Astrocyte (in vitro differentiated cells and primary cell): ENCODE results near the gene SHISA7. TPM values are rescaled to one million over a fixed set of nuclear protein-coding genes. Genes with fewer than 3 reads are reported as not detected.

Source experiments
- DNase-seq: peaks from one replicate; pipeline ENCODE4 v3.0.0-alpha.2; 2010; ENCODE audit warnings: low read depth
- FAIRE-seq: peaks from 2 replicates; lab custom pipeline; 2011; peaks lifted over from hg19 to GRCh38; lab: Jason Lieb, UNC
- H2AFZ ChIP-seq: 2 replicates; pipeline ENCODE4 v1.6.0; 2012; ENCODE audit warnings: low read depth, low read length, inconsistent platforms
- H3K27ac ChIP-seq: 2 replicates; pipeline ENCODE4 v1.5.1; 2011; ENCODE audit warnings: low read depth, low read length, inconsistent platforms
- H3K27me3 ChIP-seq: 2 replicates; pipeline ENCODE4 v1.6.0; 2011; ENCODE audit warnings: low read length, inconsistent platforms; ENCODE audit not compliant: insufficient read depth
- H3K36me3 ChIP-seq: 2 replicates; pipeline ENCODE4 v1.5.1; 2011; ENCODE audit warnings: low read length, inconsistent platforms; ENCODE audit not compliant: insufficient read depth
- H3K4me1 ChIP-seq: 2 replicates; pipeline ENCODE4 v1.5.1; 2011; ENCODE audit warnings: low read length, inconsistent platforms; ENCODE audit not compliant: insufficient read depth
- H3K4me2 ChIP-seq: 2 replicates; pipeline ENCODE4 v1.6.0; 2012; ENCODE audit warnings: low read length, inconsistent platforms
- H3K4me3 ChIP-seq: 2 replicates; pipeline ENCODE4 v1.5.1; 2011; ENCODE audit warnings: low read depth, mild to moderate bottlenecking, low read length, inconsistent platforms; ENCODE audit not compliant: insufficient read depth
- H3K79me2 ChIP-seq: 2 replicates; pipeline ENCODE4 v1.6.0; 2012; ENCODE audit warnings: mild to moderate bottlenecking, low read length, inconsistent platforms; ENCODE audit not compliant: insufficient read depth
- H3K9ac ChIP-seq: 2 replicates; pipeline ENCODE4 v1.6.0; 2012; ENCODE audit warnings: mild to moderate bottlenecking, low read length, inconsistent platforms
- H3K9me3 ChIP-seq: 2 replicates; pipeline ENCODE4 v1.5.1; 2012; ENCODE audit warnings: low read depth, mild to moderate bottlenecking, low read length, inconsistent platforms; ENCODE audit not compliant: insufficient read depth
- H4K20me1 ChIP-seq: 2 replicates; pipeline ENCODE4 v1.6.0; 2012; ENCODE audit warnings: low read length, inconsistent platforms; ENCODE audit not compliant: insufficient read depth
- H3K27ac Mint-ChIP-seq: one replicate; pipeline ENCODE4 v1.8.0; 2021; ENCODE audit warnings: mild to moderate bottlenecking, mixed read lengths; ENCODE audit not compliant: unreplicated experiment
- H3K27me3 Mint-ChIP-seq: one replicate; pipeline ENCODE4 v1.8.0; 2021; ENCODE audit warnings: low read depth, mixed read lengths; ENCODE audit not compliant: unreplicated experiment
- H3K36me3 Mint-ChIP-seq: one replicate; pipeline ENCODE4 v1.8.0; 2021; ENCODE audit warnings: low read depth, mixed read lengths; ENCODE audit not compliant: unreplicated experiment
- H3K4me1 Mint-ChIP-seq: one replicate; pipeline ENCODE4 v1.8.0; 2021; ENCODE audit warnings: low read depth, mixed read lengths; ENCODE audit not compliant: unreplicated experiment
- H3K4me3 Mint-ChIP-seq: one replicate; pipeline ENCODE4 v1.8.0; 2021; ENCODE audit warnings: mild to moderate bottlenecking, moderate library complexity, mixed read lengths; ENCODE audit not compliant: unreplicated experiment
- H3K9me3 Mint-ChIP-seq: one replicate; pipeline ENCODE4 v1.8.0; 2021; ENCODE audit warnings: mild to moderate bottlenecking, mixed read lengths; ENCODE audit not compliant: unreplicated experiment
- EZH2 ChIP-seq: IDR thresholded peaks from 2 replicates; pipeline ENCODE4 v1.6.1; 2012; ENCODE audit warnings: mild to moderate bottlenecking, low read length, inconsistent platforms; ENCODE audit not compliant: insufficient read depth
- total RNA-seq: library from RNA; stranded (reverse); gene quantifications from 2 replicates; pipeline ENCODE4 v1.2.1, GENCODE V29; 2021
- TF ChIP-seq, protein P1 (sequence below): IDR thresholded peaks from 2 replicates; pipeline ENCODE4 v1.5.1; 2011; ENCODE audit warnings: low read depth, mild to moderate bottlenecking, inconsistent platforms, low read length, moderate library complexity; ENCODE audit not compliant: insufficient read depth

The SHISA7 gene
- total RNA-seq, 1 donor from 2014 or later = 0.09 TPM

DNA sequence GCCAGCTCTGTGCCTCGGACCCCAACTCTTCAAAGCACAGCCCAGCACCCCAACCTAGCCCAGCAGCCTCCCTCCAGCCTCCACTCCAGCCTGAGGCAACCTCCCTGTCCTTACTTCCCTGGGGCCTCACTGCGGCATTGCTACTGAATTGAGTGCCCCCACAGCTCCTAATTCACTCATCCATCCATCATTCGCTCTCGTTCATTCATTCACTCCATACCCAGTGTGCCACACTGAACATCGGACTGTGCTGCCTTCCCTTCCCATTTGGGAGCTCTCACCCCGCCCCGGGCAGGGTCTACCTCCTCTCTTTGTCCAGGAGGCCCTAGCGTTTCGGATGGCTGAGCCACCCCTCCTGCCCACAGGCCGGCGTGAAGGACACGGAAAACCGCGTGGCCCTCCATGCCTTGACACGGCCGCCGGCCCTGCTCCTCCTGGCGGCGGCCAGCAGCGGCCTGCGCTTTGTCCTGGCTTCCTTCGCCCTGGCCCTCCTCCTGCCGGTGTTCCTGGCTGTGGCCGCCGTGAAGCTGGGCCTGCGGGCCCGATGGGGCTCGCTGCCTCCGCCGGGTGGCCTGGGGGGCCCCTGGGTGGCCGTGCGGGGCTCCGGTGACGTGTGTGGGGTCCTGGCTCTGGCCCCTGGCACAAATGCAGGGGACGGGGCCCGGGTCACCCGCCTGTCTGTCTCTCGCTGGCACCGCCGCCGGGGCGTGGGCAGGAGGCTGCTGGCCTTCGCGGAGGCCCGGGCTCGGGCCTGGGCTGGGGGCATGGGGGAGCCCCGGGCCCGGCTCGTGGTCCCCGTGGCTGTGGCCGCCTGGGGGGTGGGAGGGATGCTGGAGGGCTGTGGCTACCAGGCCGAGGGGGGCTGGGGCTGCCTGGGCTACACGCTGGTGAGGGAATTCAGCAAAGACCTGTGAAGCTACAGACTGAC, 43.2 kb upstream of the SHISA7 start:
- H3K4me2 ChIP-seq = peak overlapping the region; percentile 96
- no peaks in the 10 kb centered on the region for H3K27me3 ChIP-seq
- peaks cover 22% of the 10 kb centered on the region for H3K79me2 ChIP-seq
- Mint-ChIP-seq H3K4me1 (peaks cover 14% of the 10 kb centered on the region), H3K4me3 (peak overlapping the region; percentile 87), H3K36me3 (no peaks in the 10 kb centered on the region), H3K9me3 (no peaks in the 10 kb centered on the region), H3K27ac (peak overlapping the region; percentile 98), H3K27me3 (no peaks in the 10 kb centered on the region)
- FAIRE-seq = no peak
- H3K9ac ChIP-seq = peak overlapping the region; percentile 82
- H3K4me1 ChIP-seq = peaks cover 49% of the 10 kb centered on the region
- H3K27ac ChIP-seq = peak overlapping the region; percentile 91
- H3K4me3 ChIP-seq = peak overlapping the region; percentile 71
- TF ChIP-seq, protein P1, sequence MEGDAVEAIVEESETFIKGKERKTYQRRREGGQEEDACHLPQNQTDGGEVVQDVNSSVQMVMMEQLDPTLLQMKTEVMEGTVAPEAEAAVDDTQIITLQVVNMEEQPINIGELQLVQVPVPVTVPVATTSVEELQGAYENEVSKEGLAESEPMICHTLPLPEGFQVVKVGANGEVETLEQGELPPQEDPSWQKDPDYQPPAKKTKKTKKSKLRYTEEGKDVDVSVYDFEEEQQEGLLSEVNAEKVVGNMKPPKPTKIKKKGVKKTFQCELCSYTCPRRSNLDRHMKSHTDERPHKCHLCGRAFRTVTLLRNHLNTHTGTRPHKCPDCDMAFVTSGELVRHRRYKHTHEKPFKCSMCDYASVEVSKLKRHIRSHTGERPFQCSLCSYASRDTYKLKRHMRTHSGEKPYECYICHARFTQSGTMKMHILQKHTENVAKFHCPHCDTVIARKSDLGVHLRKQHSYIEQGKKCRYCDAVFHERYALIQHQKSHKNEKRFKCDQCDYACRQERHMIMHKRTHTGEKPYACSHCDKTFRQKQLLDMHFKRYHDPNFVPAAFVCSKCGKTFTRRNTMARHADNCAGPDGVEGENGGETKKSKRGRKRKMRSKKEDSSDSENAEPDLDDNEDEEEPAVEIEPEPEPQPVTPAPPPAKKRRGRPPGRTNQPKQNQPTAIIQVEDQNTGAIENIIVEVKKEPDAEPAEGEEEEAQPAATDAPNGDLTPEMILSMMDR = no peak
- no peak for TF ChIP-seq EZH2
- H3K36me3 ChIP-seq = no peaks in the 10 kb centered on the region
- no peak overlapping the region for H2AFZ ChIP-seq
- H3K9me3 ChIP-seq = no peaks in the 10 kb centered on the region
- H4K20me1 ChIP-seq = no peaks in the 10 kb centered on the region
- no peak for DNase-seq

DNA sequence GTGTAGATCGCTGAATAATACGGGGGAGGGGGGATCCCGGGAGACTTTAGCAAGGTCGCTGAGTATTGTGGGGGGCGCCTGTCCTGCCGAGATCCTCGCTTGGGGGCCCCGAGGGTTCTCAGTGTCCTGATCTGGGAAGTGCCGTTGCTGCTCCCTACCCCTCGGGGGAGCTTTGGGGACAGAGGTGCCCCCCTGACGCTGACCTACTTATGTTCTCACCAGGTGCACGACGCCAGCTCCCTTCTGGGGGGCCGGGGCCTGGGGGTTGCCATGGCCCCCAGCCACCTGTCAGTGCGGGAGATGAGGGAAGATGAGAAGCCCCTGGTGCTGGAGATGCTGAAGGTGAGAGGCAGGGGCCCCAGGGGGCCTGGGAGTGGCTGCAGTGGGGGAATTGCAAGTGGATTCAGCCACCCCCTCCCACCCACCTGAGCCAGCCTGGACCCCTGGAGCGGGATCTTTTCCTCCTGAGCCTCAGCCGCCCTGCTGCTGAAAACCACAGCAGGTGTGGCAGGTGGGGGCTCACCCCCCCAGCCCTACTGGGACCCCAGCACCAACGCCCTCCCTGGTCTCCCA, 42.4 kb upstream of the SHISA7 start:
- no peaks in the 10 kb centered on the region for H3K9me3 ChIP-seq
- FAIRE-seq (no peak), DNase-seq (no peak)
- H3K79me2 ChIP-seq = peaks cover 26% of the 10 kb centered on the region
- H2AFZ ChIP-seq = no peak overlapping the region
- Mint-ChIP-seq H3K27me3 (no peaks in the 10 kb centered on the region), H3K4me3 (peak overlapping the region; percentile 87), H3K27ac (peak overlapping the region; percentile 91), H3K9me3 (no peaks in the 10 kb centered on the region), H3K36me3 (peaks cover under 1% of the 10 kb centered on the region), H3K4me1 (peaks cover 14% of the 10 kb centered on the region)
- H3K4me3 ChIP-seq = peak overlapping the region; percentile 71
- peaks cover 49% of the 10 kb centered on the region for H3K4me1 ChIP-seq
- H3K27me3 ChIP-seq = no peaks in the 10 kb centered on the region
- no peaks in the 10 kb centered on the region for H4K20me1 ChIP-seq
- TF ChIP-seq EZH2 = no peak
- TF ChIP-seq, protein P1 = no peak
- no peaks in the 10 kb centered on the region for H3K36me3 ChIP-seq
- H3K9ac ChIP-seq = peak overlapping the region; percentile 82
- H3K4me2 ChIP-seq = peak overlapping the region; percentile 96
- peak overlapping the region; percentile 91 for H3K27ac ChIP-seq
